ENCODE results near the gene IRF2BP2.
"Not testable (repeated sequence)": the region's sequence is repeated elsewhere in the genome, so short reads cannot be mapped to it uniquely, and the experiment has no call there.

Gene IRF2BP2

DNA sequence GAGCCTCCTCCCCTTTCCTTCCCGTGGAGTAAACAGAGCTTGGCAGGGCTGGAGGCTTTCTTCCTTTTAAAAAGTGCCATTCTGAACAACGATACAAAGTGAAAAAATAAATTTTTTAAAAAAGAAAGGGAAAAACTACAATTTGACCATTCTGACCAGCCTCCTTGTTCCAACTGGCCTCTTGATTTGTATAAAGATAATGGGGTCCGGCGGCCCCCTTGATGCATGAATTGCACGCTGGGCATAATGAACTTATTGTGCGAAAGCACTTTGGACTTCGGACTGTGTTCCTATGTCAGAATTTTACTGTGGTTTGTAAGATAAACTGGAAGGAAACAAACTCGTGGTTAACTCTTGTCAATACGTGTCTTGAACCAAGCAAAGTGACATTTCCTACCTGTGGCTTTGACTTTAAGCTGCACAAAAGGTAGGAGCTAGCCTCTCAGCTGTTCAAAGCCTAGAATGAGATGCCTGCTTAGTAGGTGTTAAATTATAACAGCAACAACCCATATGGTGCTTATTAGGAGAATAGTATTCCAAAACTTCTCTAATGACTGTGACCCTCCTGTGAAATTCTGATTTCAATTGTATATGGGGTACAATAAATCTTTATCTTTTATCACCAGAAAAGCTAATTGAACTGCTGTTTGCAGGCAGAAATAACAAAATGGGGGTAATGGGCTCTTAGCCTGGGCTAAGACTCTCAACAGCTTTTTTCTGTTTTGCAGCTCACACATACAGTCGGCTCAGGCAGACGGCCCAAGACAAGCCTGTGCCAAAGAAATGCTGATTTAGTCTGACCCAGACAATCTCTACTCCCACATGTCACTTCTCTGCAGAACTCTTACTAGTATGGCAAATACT lies 9.3 kb downstream of the IRF2BP2 start:
- no peak for DNase-seq

DNA sequence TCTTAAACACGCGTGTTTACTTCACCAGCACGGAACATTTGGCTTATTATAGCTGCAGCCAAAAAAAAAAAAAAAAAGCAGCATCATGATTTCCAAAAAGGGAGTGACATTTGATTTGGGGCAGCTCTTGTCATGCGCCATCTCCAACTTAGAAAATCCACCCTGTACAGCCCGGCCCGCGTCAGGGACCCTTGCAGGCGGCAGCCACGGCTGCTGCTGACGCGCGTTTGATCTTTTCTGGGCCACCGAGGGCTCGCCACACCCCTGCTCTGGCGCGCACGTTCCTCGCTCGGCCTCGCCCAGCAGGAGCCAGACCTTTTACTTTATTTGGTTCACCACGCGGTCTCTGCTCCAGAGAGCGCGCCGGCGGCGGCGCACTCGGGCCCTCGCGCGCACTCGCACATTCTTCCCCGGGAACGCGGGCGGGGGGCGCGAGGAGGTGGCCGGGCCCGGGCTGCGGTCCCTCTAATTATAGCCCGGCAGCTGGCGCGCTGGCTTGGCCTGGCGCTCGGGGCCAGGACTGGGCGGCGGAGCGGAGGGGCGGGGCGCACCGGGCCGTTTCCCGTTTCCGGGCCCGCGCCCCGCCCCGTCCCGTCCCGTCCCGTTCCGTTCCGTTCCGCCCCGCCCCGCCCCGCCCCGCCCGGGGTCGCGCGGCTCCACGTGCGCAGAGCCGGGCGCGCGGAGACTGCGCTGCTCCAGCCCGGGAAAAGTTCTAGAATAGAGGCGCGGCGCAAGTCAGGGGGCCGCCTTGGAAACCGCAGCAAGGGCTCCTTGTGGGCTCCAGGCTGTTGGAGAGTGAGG lies 10.2 kb downstream of the IRF2BP2 start:
- DNase-seq: peak; percentile 56

GRCh38 chr1:234598974-234599616 lies 10.9 kb downstream of the IRF2BP2 start:
- DNase-seq: no peak

DNA sequence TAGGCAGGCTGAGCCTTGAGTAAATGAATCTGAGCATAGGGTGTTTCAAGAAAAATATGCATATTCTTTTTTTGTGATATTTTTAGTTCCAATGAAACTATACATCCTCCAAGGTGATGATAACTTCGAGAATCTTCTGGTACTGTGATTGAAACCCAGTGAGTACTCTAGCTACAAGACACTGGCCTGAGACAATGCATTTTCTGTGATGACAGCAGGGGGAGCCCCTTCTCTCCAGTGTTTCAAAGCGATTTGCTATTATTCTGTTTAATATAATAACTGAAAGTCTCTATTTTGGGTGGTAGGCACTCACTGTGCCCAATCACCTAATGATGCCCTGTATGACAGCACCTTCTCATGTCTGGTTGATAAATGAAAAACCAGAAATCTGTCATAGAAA lies 12.1 kb downstream of the IRF2BP2 start:
- peak; percentile 31 for DNase-seq

DNA sequence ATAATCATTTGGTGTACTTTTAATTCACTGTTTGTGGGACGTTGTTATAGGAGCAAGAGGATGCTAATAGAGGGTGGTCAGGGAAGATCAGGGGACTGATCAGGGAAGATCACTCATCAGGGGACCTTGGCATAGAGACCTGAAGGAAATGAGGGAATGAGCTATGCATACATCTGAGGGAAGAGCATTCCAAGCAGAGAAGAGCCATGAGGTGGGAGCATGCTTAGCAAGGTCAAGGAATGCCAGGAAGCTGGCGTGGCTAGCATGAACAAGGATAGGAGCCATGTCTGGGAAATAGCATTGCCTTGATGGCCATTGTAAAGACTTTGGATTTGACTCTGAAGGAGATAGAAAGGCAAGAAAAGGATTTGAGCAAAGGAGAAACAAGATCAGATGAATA lies 14.1 kb downstream of the IRF2BP2 start:
- DNase-seq: no peak

- not testable (repeated sequence) for DNase-seq
Observed at GRCh38 chr1:234594575-234594974, 15.4 kb downstream of the IRF2BP2 start.

GRCh38 chr1:234593771-234594504 lies 16.0 kb downstream of the IRF2BP2 start:
- DNase-seq: no peak

GRCh38 chr1:234593109-234593508 lies 16.9 kb downstream of the IRF2BP2 start:
- no peak for DNase-seq

DNA sequence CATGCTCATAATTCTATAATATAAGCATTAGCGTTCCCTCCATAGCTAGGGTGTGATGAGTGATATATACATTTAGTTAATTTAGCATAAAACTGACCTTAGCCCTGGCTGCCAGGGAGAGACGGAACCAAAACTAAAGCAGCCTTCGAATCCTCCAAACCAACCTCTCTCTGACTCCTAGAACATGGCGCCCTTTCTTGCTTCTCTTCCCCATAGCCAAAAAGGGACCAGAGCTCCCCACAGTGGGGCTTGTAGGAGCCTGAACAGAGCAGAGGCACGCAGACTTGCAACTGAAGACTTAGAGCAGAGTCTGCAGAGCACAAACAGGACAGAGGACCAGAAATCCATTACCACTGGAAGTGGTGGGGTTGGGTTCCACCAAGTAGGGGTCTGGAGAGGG lies 17.7 kb downstream of the IRF2BP2 start:
- no peak for DNase-seq

DNA sequence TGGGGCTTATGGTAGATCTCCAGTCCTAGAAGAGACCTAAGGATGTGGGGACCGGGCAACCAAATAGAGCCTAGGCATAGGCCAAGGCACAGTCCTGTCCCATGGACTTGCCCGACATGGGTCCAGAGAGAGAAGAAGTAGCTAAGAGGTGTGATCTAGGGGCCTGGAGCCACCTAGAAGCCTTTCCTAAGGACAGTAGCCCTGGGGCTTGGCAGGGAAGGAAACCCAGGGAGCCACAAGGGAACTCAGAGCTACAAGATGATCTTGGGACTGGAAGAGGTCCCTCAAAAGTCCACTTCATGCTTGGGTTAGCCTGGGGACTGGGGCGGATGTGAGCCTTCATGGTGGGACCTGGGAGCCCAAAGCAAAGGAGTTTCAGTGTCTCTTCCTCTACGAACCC lies 18.8 kb downstream of the IRF2BP2 start:
- DNase-seq: no peak

DNA sequence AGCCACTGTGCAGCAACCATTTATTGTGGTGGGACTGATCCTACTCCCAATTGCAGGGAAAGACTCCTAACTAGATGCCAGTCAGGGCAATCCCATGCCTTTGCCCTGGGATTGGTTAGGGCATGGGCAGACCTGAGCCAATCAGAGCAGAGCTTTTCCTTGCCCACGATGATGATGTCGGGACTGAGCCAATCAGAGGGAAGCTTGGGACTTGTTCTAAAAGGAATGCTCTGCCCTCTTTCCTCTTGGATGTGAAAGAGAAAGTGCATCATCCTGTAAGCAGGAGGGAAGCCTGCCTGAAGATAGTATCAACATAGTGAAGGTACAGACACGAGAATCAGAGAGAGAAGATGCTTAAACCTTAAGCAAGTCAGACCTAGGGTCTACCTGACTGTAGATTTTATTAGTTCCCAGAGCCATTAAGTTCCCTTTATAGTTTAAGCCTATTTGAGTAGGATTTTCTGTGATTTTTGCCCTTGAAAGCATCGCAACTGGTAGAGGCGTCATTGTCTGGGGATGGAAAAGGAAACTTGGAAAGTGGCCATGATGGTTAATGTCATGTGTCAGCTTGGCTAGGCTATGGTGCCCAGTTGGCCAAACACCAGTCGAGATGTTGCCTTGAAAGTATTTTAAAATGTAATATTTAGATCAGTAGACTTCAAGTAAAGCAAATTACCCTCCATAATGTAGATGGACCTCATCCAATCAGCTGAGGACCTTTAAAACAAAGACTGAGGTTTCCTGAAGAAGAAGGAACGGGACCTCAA lies 19.9 kb downstream of the IRF2BP2 start:
- no peak for DNase-seq

DNA sequence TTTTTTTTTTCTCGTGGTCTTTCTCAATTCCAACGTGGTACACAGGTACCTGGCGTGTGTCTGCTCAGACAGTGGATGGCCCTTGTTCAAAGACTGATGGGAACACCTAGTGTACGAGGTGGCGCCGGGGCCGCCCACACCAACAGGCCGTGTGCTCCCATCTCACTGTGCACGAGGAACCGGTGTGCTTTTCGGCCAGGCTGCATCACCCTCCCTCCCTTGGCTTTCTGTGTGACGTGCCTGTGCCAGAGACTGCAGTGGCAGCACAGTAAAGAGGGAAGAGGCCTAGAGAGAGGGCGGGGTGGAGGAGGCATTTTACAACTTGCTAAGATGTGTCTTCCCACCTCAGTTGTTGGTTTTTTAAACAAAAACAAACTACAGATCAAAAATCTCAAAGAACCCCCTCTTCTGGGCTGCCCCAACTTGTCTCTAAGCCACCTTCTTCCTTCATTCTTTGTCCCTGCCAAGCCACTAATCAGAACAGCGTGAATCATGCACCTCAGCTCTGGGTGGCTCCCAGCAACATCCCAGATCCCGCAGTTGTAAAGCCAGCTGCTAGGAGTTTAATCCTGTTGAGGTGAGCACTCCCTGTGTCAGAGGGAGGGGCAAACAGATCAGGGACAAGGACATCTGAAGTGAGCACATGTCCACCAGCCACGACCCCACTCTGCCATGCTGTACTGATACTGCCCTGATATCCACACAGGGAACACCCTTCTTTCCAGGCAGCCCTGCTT lies 20.7 kb downstream of the IRF2BP2 start:
- DNase-seq: no peak

DNA sequence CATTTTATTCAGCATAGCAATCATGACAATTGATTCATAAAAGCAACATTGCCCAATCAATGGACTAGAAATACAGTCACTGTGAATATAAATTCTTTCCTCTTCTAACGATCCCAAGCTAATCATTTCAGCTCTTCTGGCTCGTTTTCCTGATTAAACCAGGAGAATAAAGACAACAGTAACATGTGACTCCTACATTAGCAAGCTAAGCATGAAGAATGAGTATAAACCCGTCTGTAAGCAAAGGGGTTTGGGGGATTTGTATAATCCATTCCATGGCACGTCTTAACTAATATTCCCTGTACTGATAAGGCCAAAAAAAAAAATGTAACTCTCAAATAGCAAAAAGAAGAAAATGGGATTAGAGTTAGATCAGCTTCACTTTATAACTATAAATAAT lies 21.6 kb downstream of the IRF2BP2 start:
- DNase-seq: no peak

DNA sequence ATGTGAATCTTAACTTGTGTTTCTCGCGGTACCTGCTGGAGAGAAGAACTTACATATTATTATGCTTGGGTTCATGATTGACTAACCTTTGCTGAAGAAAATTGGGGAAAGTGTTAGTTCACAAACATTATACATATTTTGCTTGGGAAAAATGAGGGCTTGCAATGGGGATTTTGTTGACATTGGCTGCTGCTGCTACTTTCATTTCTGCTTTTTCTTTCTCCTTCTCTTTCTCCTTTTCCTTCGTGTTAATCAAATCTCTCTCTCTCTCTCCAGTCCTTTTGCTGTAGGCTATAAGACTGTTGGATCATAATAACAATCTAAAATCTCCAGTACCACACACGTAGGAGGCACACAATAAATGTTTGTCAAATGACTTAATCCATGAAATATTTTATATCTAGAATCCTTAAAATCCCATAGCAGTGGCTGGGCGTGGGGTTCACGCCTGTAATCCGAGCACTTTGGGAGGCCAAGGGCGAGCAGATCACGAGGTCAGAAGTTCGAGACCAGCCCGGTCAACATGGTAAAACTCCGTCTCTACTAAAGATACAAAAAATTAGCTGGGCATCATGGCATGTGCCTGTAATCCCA lies 23.0 kb downstream of the IRF2BP2 start:
- no peak for DNase-seq

- DNase-seq: no peak
Observed at GRCh38 chr1:234586304-234586703, 23.7 kb downstream of the IRF2BP2 start.

- no peak for DNase-seq
Observed at GRCh38 chr1:234585330-234586055, 24.5 kb downstream of the IRF2BP2 start.

DNA sequence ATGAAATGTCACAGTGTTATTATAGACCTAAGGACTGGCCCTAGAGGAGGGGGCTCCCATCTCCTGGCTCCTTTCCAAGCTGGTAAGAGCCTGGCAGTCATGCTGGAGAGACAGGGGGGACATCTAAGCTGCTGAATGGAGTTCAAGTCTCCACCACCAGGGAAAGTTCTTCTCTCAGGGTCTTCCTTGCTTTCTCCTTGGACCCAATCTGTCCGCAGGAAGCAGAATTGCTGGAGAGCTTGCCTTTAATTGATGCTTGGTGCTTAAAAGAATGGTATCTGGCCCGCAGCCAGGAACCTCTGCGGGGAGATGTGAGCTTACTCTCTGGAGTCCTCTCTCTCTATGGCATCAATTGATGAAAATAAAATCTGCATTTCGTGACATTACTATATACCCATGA lies 25.1 kb downstream of the IRF2BP2 start:
- no peak for DNase-seq

- DNase-seq: no peak
Observed at GRCh38 chr1:234584420-234584805, 25.6 kb downstream of the IRF2BP2 start.

GRCh38 chr1:234583755-234584419 lies 26.1 kb downstream of the IRF2BP2 start:
- no peak for DNase-seq
